Measurements from ENCODE around the gene PARVB. TPM values are rescaled to one million over a fixed set of nuclear protein-coding genes. Genes with fewer than 3 reads are reported as not detected.

PARVB gene
- total RNA-seq, 1 donor from 2014 or later: 98.1 TPM

GRCh38 chr22:44144046-44144569, 120.0 kb downstream of the PARVB start:
- intact Hi-C loops (cut with DNase I): no loop called here
- no peak for DNase-seq (ENCODE audit: low spot score)

DNA sequence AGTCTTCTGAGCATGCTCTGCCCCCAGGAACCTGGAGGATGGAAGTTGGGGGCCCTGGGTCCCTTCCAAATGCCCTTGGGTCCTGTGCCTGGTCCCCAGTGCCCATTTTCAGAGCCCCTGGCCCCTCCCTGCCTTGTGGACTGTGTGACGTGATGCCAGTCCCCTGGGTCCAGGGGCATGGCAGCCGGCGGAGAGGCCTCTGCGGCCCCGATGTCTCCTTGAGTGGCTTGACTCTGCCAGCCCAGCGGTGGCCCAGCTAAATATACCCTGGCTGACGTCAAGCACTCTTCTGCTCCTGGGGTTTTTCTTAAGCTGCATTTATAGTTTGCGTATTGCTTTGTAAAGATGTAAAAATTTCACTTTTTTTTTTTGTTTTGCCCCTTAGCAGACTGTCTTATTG, 121.4 kb downstream of the PARVB start:
- no peak for DNase-seq (ENCODE audit: low spot score)
- intact Hi-C loops (cut with DNase I): no loop called here

- intact Hi-C loops (cut with DNase I): no loop called here
- DNase-seq (ENCODE audit: low spot score): no peak
Observed at GRCh38 chr22:44146088-44146861, 122.2 kb downstream of the PARVB start.

GRCh38 chr22:44147008-44147645, 123.0 kb downstream of the PARVB start:
- intact Hi-C loops (cut with DNase I): no loop called here
- no peak for DNase-seq (ENCODE audit: low spot score)

DNA sequence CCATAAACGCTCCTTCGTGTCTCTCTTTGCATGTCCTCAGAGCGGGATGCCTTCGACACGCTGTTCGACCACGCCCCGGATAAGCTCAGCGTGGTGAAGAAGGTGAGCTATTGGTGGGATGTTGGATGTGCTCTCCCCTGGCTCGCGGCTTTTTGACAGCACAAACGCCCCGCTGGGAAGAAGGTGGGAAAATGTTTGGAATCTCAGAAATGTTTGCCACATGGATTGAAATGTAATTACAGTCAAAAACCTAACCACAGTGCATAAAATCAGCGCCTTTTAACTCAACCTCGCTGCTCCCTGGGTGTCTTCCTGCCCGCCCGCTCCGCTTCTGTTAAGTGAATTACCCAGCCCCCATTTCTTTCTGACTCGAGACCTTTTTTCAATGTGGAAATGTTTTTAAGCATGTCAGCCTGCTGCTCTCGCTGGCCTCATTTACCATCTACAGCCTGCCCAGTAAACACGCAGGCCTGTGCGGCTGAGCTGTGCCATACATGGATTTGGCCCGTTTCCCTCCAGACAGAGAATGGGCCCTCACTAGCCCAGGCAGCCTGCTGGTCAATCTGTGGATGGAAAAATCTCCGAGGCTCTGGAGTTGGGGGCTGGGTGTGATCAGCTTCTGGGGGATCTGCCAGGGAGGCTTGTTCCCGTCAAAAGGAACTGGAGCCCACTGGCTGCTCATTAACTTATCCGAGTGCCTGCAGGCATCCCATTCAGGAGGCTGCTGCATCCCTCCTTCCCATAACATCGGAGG, 123.9 kb downstream of the PARVB start:
- DNase-seq (ENCODE audit: low spot score): no peak
- intact Hi-C loops (cut with DNase I): no loop called here

GRCh38 chr22:44151676-44152075, 127.6 kb downstream of the PARVB start:
- intact Hi-C loops (cut with DNase I): no loop called here
- no peak for DNase-seq (ENCODE audit: low spot score)

DNA sequence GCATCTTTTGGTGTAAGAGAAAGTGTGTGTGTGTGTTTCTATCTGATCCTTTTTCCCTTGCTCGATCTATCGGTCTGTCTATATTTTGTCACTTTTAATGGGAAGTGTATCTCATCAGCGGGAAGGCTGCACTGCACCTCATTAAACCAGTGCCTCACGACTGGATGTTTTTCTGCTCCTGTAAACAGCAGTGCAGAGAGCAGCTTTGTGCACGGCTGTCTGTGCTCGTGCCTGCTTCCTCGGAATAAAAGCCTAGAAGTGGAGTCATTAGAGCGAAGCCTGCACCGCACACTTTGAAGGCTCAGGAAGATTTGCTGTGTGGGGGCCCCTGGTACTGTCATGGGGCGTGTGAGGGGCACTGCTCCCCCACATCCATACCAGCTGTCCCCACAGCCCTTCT, 129.6 kb downstream of the PARVB start:
- no peak for DNase-seq (ENCODE audit: low spot score)

GRCh38 chr22:44154436-44154942, 130.4 kb downstream of the PARVB start:
- intact Hi-C loops (cut with DNase I): no loop called here
- DNase-seq (ENCODE audit: low spot score): no peak

More for the DNA sequence above, 129.6 kb downstream of the PARVB start:
- intact Hi-C loops (cut with DNase I): no loop called here

- DNase-seq (ENCODE audit: low spot score): no peak
- intact Hi-C loops (cut with DNase I): no loop called here
Observed at GRCh38 chr22:44155115-44155514, 131.0 kb downstream of the PARVB start.

- intact Hi-C loops (cut with DNase I): no loop called here
- no peak for DNase-seq (ENCODE audit: low spot score)
Observed at GRCh38 chr22:44157916-44158618, 134.0 kb downstream of the PARVB start.

GRCh38 chr22:44158816-44159215, 134.7 kb downstream of the PARVB start:
- intact Hi-C loops (cut with DNase I): no loop called here

DNA sequence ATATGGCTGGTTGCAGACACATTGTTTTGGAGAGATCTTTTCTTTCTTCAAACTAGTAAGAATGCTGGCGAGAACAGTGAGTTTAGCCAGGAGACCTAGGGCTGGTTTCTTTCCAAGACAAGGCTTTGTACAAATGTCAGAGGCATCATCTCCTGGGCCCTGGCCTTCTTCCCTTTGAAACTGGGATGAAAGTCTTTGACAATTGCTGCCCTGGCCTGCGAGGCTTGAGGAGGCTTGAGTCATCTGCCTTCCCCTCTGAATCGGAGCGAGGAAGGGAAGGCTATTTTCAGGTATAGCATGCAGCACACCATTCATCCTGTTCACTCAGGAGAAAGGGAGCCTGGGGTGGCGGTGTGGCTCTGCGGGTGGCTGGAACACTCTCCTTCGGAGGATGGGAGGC, 135.1 kb downstream of the PARVB start:
- intact Hi-C loops (cut with DNase I): no loop called here
- DNase-seq (ENCODE audit: low spot score): no peak

More at GRCh38 chr22:44158816-44159215, 134.7 kb downstream of the PARVB start:
- DNase-seq (ENCODE audit: low spot score): no peak

GRCh38 chr22:44159811-44160210, 135.7 kb downstream of the PARVB start:
- intact Hi-C loops (cut with DNase I): no loop called here
- DNase-seq (ENCODE audit: low spot score): no peak

DNA sequence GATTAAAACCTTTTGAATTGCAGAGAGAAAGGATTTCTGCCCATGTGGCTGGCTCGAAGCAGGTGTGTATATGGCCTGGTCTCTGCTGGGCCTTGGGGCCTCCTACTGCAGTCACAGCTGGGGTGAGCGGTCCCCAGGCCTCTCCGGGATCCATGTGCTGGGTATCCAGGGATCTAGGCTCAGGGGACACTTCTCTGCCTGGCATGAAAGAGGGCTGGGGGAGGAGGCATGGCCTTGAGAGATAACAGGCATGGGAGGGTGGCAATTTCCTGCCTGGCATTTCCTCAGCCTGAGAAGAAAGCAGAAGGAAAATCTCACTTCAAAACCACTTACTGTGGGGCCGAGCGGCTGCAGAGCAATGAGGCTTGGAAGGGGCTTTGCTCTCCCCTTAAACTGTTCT, 136.3 kb downstream of the PARVB start:
- intact Hi-C loops (cut with DNase I): no loop called here
- no peak for DNase-seq (ENCODE audit: low spot score)

- intact Hi-C loops (cut with DNase I): no loop called here
Observed at GRCh38 chr22:44161673-44162072, 137.6 kb downstream of the PARVB start.

DNA sequence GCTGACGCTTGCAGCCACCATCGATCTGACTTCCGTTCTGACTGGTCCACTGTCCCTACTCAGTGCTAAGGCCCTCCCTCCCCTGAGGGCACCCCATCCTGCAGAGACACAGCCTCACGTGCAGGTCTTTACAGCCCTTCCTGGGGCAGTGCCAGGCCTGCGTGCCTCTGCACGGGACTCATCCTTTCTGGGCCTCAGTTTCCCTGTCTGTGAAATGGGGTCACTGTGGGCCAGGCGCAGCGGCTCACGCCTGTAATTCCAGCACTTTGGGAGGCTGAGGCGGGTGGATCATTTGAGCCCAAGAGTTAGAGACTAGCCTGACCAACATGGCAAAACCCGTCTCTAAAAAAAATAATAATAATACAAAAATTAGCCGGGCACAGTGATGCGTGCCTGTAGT, 138.9 kb downstream of the PARVB start:
- intact Hi-C loops (cut with DNase I): no loop called here
- DNase-seq (ENCODE audit: low spot score): no peak

More at GRCh38 chr22:44161673-44162072, 137.6 kb downstream of the PARVB start:
- no peak for DNase-seq (ENCODE audit: low spot score)

- intact Hi-C loops (cut with DNase I): no loop called here
Observed at GRCh38 chr22:44163536-44163935, 139.4 kb downstream of the PARVB start.

DNA sequence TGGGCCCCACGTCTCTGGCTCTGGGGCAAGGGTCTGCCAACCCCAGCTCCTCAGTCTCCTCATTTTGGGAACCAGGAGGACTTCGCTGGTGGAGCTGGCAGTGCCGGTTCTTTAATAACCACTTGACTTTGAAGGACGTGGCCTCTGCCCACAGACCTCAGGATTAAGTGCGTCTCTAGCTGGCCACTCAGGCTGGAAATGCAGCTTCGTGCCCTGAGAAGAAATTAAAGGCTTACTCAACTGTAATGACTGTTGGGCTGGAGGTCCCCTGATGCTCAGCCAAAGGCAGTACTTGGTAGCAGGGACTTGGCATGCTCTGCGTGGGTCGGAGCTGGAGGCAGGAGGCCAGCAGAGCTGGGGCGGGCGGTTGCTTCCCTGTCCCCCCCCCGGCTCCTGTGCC, 139.9 kb downstream of the PARVB start:
- DNase-seq (ENCODE audit: low spot score): no peak
- intact Hi-C loops (cut with DNase I): no loop called here

More at GRCh38 chr22:44163536-44163935, 139.4 kb downstream of the PARVB start:
- no peak for DNase-seq (ENCODE audit: low spot score)

DNA sequence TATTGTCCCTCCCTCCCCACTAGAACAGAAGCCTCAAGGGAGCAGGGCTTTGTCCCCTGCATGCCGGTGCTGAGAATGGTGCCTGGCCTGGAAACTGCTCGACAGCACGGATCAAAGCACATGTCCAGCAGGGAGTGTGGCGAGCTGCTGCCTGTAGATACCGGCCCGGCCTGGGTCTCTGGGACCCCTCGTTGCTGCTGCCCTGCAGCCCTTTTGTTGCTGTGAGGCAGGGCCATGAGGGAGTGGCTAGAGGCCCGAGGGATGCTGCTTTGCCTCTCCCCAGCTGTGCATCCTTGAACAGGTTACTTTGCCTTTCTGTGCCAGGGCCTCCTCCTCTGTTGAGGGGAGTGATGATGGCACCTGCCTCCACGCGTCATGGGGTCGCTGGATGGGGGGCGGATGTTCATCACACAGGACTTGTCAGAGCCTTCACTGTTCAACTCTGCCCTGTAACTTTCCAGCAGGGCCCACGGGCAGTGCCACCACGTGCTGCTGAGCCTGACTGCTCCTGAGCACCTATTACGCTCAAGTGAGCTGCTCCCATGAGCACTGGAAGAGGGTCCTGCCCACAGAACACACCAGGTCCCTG, 141.3 kb downstream of the PARVB start:
- intact Hi-C loops (cut with DNase I): no loop called here
- DNase-seq (ENCODE audit: low spot score): no peak

Measured in cardiac septum (tissue), 1 donor.